H9 (cell line): ENCODE data around the gene TIAM1. TPM values are rescaled to one million over a fixed set of nuclear protein-coding genes. Genes with fewer than 3 reads are reported as not detected.

Experiments
- DNase-seq: peaks from one replicate; pipeline ENCODE4 v3.0.0-alpha.2; 2017
- H2AFZ ChIP-seq: one replicate; pipeline ENCODE4 v1.6.1; 2013; ENCODE audit warnings: mild to moderate bottlenecking, low read length, control low read depth, moderate library complexity
- H2AK5ac ChIP-seq: 2 replicates; pipeline ENCODE4 v1.6.1; 2013; ENCODE audit warnings: low read length, control low read depth, mixed read lengths; ENCODE audit not compliant: insufficient read length
- H2BK120ac ChIP-seq: one replicate; pipeline ENCODE4 v1.6.1; 2013; ENCODE audit warnings: low read depth, mild to moderate bottlenecking, low read length, control low read depth, inconsistent platforms; ENCODE audit not compliant: poor library complexity, severe bottlenecking
- H2BK12ac ChIP-seq: 2 replicates; pipeline ENCODE4 v1.6.1; 2013; ENCODE audit warnings: low read length, control low read depth, mixed read lengths, low read depth; ENCODE audit not compliant: insufficient read length
- H2BK15ac ChIP-seq: 2 replicates; pipeline ENCODE4 v1.6.1; 2013; ENCODE audit warnings: low read depth, low read length, control low read depth
- H2BK20ac ChIP-seq: one replicate; pipeline ENCODE4 v1.6.1; 2013; ENCODE audit warnings: low read depth, mild to moderate bottlenecking, low read length, control low read depth, inconsistent platforms; ENCODE audit not compliant: poor library complexity, severe bottlenecking
- H2BK5ac ChIP-seq: 2 replicates; pipeline ENCODE4 v1.6.1; 2013; ENCODE audit warnings: low read length, control low read depth, mixed read lengths; ENCODE audit not compliant: insufficient read length
- H3K14ac ChIP-seq: 2 replicates; pipeline ENCODE4 v1.6.1; 2013; ENCODE audit warnings: low read length, control low read depth; ENCODE audit not compliant: insufficient read depth
- H3K18ac ChIP-seq: 2 replicates; pipeline ENCODE4 v1.6.1; 2013; ENCODE audit warnings: low read depth, mild to moderate bottlenecking, mixed read lengths, low read length, control low read depth; ENCODE audit not compliant: insufficient read length
- H3K23ac ChIP-seq: 2 replicates; pipeline ENCODE4 v1.6.1; 2013; ENCODE audit warnings: low read length, control low read depth, mixed read lengths, low read depth; ENCODE audit not compliant: insufficient read length
- H3K23me2 ChIP-seq: 2 replicates; pipeline ENCODE4 v1.6.1; 2013; ENCODE audit warnings: low read depth, mild to moderate bottlenecking, mixed read lengths, low read length, control low read depth; ENCODE audit not compliant: insufficient read length, poor library complexity, severe bottlenecking
- H3K27ac ChIP-seq: 2 replicates; pipeline ENCODE4 v1.5.1; 2013; ENCODE audit warnings: low read length, control low read depth, mixed read lengths, low read depth; ENCODE audit not compliant: insufficient read length
- H3K27me3 ChIP-seq: 2 replicates; pipeline ENCODE4 v1.6.1; 2013; ENCODE audit warnings: low read length, control low read depth, inconsistent platforms; ENCODE audit not compliant: insufficient read depth
- H3K4ac ChIP-seq: 2 replicates; pipeline ENCODE4 v1.6.1; 2013; ENCODE audit warnings: low read depth, mild to moderate bottlenecking, control low read depth, inconsistent platforms, low read length, moderate library complexity
- H3K4me1 ChIP-seq: 2 replicates; pipeline ENCODE4 v1.6.1; 2013; ENCODE audit warnings: low read length, control low read depth, inconsistent platforms; ENCODE audit not compliant: insufficient read depth
- H3K4me2 ChIP-seq: 2 replicates; pipeline ENCODE4 v1.6.1; 2013; ENCODE audit warnings: low read length, control low read depth, mixed read lengths; ENCODE audit not compliant: insufficient read length, insufficient read depth
- H3K56ac ChIP-seq: 2 replicates; pipeline ENCODE4 v1.6.1; 2013; ENCODE audit warnings: low read depth, mild to moderate bottlenecking, mixed read lengths, low read length, control low read depth; ENCODE audit not compliant: insufficient read length
- H3K79me1 ChIP-seq: 2 replicates; pipeline ENCODE4 v1.6.1; 2013; ENCODE audit warnings: low read depth, mild to moderate bottlenecking, moderate library complexity, low read length, control low read depth, inconsistent platforms; ENCODE audit not compliant: insufficient read depth, poor library complexity, severe bottlenecking
- H3K79me2 ChIP-seq: 2 replicates; pipeline ENCODE4 v1.6.1; 2013; ENCODE audit warnings: low read length, control low read depth, inconsistent platforms; ENCODE audit not compliant: insufficient read depth
- H3K9ac ChIP-seq: 2 replicates; pipeline ENCODE4 v1.6.1; 2013; ENCODE audit warnings: low read length, control low read depth, mixed read lengths; ENCODE audit not compliant: insufficient read length; ENCODE audit errors: extremely low read depth
- H3K9me3 ChIP-seq: one replicate; pipeline ENCODE4 v1.6.1; 2013; ENCODE audit warnings: low read depth, low read length, inconsistent platforms; ENCODE audit not compliant: control insufficient read depth
- H3T11ph ChIP-seq: one replicate; pipeline ENCODE4 v1.6.1; 2013; ENCODE audit warnings: mild to moderate bottlenecking, low read length, control low read depth, inconsistent platforms
- H4K20me1 ChIP-seq: one replicate; pipeline ENCODE4 v1.6.1; 2013; ENCODE audit not compliant: control insufficient read depth, insufficient read length, insufficient read depth
- H4K5ac ChIP-seq: 2 replicates; pipeline ENCODE4 v1.6.1; 2013; ENCODE audit warnings: low read depth, mild to moderate bottlenecking, mixed read lengths, low read length, control low read depth; ENCODE audit not compliant: insufficient read length
- H4K8ac ChIP-seq: replicated peaks from 2 replicates; pipeline ENCODE4 v1.6.1; 2013; ENCODE audit warnings: low read length, control low read depth, mixed read lengths, low read depth; ENCODE audit not compliant: insufficient read length
- H4K91ac ChIP-seq: 2 replicates; pipeline ENCODE4 v1.6.1; 2013; ENCODE audit warnings: low read depth, mild to moderate bottlenecking, moderate library complexity, mixed read lengths, low read length, control low read depth; ENCODE audit not compliant: insufficient read length
- H3K27ac Mint-ChIP-seq, 3 experiments: 2 replicates in 2 of 3; 3 replicates in 1 of 3; pipeline ENCODE4 v1.8.0; 2020 to 2021; ENCODE audit warnings: mixed read lengths in 3 of 3, mild to moderate bottlenecking in 1 of 3, moderate library complexity in 1 of 3
- H3K27me3 Mint-ChIP-seq: 2 replicates; pipeline ENCODE4 v1.8.0; 2021; ENCODE audit warnings: low read depth, mild to moderate bottlenecking, moderate library complexity, mixed read lengths
- H3K36me3 Mint-ChIP-seq, 3 experiments: 2 replicates in 2 of 3; 3 replicates in 1 of 3; pipeline ENCODE4 v1.8.0; 2020 to 2021; ENCODE audit warnings: low read depth in 3 of 3, mixed read lengths in 3 of 3; ENCODE audit not compliant: insufficient read depth in 1 of 3
- H3K4me1 Mint-ChIP-seq, 2 experiments: 2 replicates each; pipeline ENCODE4 v1.8.0; 2020; ENCODE audit warnings: mixed read lengths in 2 of 2
- H3K4me3 Mint-ChIP-seq, 2 experiments: 2 replicates in 1 of 2; 3 replicates in 1 of 2; pipeline ENCODE4 v1.8.0; 2020 to 2021; ENCODE audit warnings: mild to moderate bottlenecking in 2 of 2, mixed read lengths in 2 of 2, moderate library complexity in 1 of 2
- H3K9me3 Mint-ChIP-seq, 2 experiments: 2 replicates in 1 of 2; 3 replicates in 1 of 2; pipeline ENCODE4 v1.8.0; 2020; ENCODE audit warnings: mild to moderate bottlenecking in 2 of 2, mixed read lengths in 2 of 2, moderate library complexity in 1 of 2
- WGBS: extraction: QIAGEN DNeasy Blood & Tissue Kit; methylation state at CpG from one replicate; pipeline ENCODE4 v1.1.7; 2013; ENCODE audit warnings: missing lambda C conversion rate, low lambda C conversion rate, mixed read lengths; ENCODE audit not compliant: insufficient read length; ENCODE audit errors: extremely low coverage; 5-methylcytosine and 5-hydroxymethylcytosine counted together
- total RNA-seq: library from RNA; stranded (reverse); gene quantifications from 2 replicates; pipeline ENCODE4 v1.2.1, GENCODE V29; 2021
- TF ChIP-seq, protein P1 (sequence below): fragments of 200-600 bp; sonication (generic); conservative IDR thresholded peaks from 3 replicates; pipeline ENCODE4 v1.8.0; 2021; ENCODE audit warnings: antibody characterized with exemption, mild to moderate bottlenecking

Gene TIAM1
- total RNA-seq, 1 experiment from 2014 or later: 23.1 TPM

DNA sequence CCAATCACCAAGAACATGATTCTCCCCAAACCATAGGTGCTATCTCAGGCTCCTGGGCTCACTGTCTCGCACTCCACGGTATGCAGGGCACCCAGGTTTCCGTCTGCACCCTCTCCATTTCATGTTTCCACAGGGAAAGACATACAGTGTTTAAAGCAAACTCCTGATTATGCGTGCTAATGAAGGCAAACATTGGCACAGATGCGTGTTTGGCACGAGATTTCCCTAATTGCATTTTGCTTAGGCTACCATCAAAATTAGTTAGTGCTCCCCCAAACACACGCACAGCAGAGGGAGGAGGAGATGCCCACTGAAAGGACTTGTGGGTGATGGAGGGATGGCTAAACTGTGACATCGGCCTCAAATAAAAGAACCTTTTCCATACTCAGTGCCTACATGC is 32.2 kb upstream of the TIAM1 start:
- Mint-ChIP-seq H3K4me3 (no peak overlapping the region), H3K9me3 (no peaks in the 10 kb centered on the region), H3K27ac (no peak overlapping the region; a peak in 1 of 7 replicates), H3K36me3 (no peaks in the 10 kb centered on the region), H3K27me3 (no peaks in the 10 kb centered on the region), H3K4me1 (peaks cover 5 to 10% of the 10 kb centered on the region in 2 experiments; a peak in 3 of 4 replicates)
- Histone ChIP-seq H3K14ac (no peak overlapping the region), H3K23ac (no peak overlapping the region), H3K4ac (no peak overlapping the region), H3K23me2 (no peaks in the 10 kb centered on the region), H3K18ac (no peak overlapping the region), H3T11ph (no peak overlapping the region), H2AK5ac (peak overlapping the region; percentile 80), H2BK20ac (no peak overlapping the region), H3K4me1 (no peaks in the 10 kb centered on the region), H4K20me1 (no peaks in the 10 kb centered on the region), H2BK12ac (no peak overlapping the region), H3K4me2 (no peak overlapping the region), H3K9me3 (no peaks in the 10 kb centered on the region), H3K27ac (no peak overlapping the region), H3K79me2 (no peaks in the 10 kb centered on the region), H3K79me1 (no peaks in the 10 kb centered on the region), H4K91ac (no peak overlapping the region), H3K9ac (no peak overlapping the region), H3K56ac (no peak overlapping the region), H4K8ac (no peak overlapping the region), H2BK15ac (no peak overlapping the region), H2BK5ac (no peak overlapping the region), H2BK120ac (no peak overlapping the region), H2AFZ (no peak overlapping the region), H4K5ac (no peak overlapping the region), H3K27me3 (no peaks in the 10 kb centered on the region)
- TF ChIP-seq, protein P1, sequence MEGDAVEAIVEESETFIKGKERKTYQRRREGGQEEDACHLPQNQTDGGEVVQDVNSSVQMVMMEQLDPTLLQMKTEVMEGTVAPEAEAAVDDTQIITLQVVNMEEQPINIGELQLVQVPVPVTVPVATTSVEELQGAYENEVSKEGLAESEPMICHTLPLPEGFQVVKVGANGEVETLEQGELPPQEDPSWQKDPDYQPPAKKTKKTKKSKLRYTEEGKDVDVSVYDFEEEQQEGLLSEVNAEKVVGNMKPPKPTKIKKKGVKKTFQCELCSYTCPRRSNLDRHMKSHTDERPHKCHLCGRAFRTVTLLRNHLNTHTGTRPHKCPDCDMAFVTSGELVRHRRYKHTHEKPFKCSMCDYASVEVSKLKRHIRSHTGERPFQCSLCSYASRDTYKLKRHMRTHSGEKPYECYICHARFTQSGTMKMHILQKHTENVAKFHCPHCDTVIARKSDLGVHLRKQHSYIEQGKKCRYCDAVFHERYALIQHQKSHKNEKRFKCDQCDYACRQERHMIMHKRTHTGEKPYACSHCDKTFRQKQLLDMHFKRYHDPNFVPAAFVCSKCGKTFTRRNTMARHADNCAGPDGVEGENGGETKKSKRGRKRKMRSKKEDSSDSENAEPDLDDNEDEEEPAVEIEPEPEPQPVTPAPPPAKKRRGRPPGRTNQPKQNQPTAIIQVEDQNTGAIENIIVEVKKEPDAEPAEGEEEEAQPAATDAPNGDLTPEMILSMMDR: no peak
- no CpG with 5 or more reads among the region's 8 CpGs for WGBS
- no peak for DNase-seq
